Measurements from ENCODE around the gene DPYSL3.

DNA sequence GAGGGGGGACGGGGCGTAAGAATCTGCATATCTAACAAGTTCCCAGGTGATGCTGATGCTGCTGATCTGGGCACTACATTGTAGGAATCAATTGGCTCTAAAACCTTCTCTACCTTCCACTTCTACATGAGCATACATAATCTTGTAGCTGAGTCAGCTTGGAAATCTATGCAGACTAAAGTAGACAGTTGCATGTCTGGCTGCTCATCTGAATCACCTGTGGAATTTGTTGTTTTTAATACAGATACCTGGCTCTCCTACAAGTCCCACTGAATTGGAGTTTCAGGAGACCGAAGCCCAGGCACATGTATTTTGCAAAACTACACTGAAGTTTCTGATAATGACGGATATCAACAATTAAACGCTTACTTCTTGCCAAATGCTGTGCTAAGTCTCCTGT is 161.4 kb downstream of the DPYSL3 start:
- TF ChIP-seq SUZ12 (IDR thresholded peaks at IDR 0.05; ENCODE audit: extremely low read depth, insufficient read depth, insufficient read length) (no peak), ZNF274 (IDR thresholded peaks at IDR 0.05; ENCODE audit: low read depth, low read length) (no peak)
